ENCODE measurements around the gene PGAM2.

Gene PGAM2

DNA sequence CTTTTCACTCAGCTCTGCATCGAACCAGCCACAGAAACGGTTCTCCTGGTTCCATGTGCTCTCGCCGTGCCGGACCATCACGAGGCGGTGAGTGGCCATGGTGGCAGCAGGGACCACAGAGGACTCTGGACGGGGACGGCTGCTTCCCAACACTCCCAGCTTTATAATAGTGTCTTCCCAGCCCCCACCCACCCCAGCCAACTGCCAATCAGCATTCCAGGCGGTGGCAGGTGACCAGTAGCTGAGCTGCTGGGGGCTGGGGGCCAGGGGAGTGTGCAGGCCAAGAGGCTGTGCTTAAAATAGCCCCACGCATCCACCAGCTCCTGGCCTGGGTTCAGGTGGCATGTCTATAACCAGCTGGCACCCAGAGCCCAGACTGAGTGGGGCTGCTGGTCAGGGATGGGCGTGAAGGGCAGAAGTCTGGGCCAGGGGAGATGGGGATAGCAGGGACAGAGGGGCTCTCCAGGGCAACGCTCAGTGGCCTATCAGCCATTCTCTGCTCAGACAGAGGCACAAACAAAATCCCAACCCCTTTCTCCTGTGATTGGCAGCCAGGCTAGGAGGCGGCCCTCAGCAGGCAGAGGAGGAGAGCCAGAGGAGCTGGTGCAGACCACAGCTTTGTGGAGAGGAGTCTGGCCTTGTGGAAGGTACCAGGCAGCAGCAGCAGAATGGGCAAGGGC, at the start of gene PGAM2:
TSS of gene PGAM2 (minus strand) at position 137 of the 680 bp plus-strand sequence. CDS start at position 99, 38 bp downstream.
- peaks cover 20 to 55% of the 10 kb centered on the region in 2 donors for H3K36me3 Mint-ChIP-seq
- no peaks in the 10 kb centered on the region for H3K9me3 Mint-ChIP-seq
- peak; percentile 42 to 46 for ATAC-seq (replicated peaks)
- DNase-seq, result no peak
- H3K4me1 Mint-ChIP-seq, result peaks cover 43 to 95% of the 10 kb centered on the region in 2 donors
- peak within 1 kb of the TSS; percentile 51 to 54 for H3K4me3 Mint-ChIP-seq
- no peaks in the 10 kb centered on the region for H3K27me3 Mint-ChIP-seq
- peak within 1 kb of the TSS; percentile 95 for H3K27ac Mint-ChIP-seq

DNA sequence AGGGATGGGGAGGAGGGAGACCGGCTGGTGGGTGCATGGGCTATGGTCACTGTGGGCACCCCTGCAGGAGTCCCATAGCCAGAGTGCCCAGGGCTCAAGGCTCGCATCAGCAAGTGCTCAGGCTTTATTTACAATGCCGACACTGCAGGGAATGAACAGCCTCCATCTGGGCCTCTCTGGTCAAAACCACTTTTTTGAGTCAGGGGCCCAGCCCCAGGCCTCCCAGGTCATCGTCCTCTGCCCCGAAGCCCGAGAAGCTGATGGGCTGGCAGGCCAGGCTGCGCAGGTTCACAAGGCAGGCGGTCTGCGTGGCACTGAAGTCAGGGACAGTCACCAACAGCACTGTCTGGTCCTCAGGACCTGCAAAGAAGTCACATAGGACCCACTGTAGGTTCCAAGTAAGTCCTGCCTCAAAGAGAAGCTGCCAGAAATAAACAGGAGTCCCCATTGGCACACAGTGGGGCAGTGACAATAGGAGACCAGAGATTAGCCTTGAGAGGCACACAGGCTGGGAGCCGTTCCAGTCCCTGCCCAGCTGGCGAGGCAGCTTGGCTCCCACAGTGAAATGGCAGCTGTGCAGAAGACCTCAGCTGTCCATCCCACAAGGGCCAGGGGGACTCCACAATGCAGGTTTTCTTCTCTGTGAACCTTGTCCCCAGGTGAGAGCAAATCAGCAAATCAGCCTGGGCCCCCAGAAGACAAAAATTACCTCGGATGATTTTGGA, 49.4 kb upstream of the PGAM2 start:
- no peaks in the 10 kb centered on the region for H3K9me3 Mint-ChIP-seq
- H3K4me1 Mint-ChIP-seq, result peaks cover 8 to 39% of the 10 kb centered on the region in 2 donors
- ATAC-seq (replicated peaks), result no peak
- peaks cover 53 to 73% of the 10 kb centered on the region in 2 donors for H3K36me3 Mint-ChIP-seq
- no peak for DNase-seq
- no peak overlapping the region for H3K27ac Mint-ChIP-seq
- H3K27me3 Mint-ChIP-seq, result no peaks in the 10 kb centered on the region
- H3K4me3 Mint-ChIP-seq, result no peak overlapping the region

DNA sequence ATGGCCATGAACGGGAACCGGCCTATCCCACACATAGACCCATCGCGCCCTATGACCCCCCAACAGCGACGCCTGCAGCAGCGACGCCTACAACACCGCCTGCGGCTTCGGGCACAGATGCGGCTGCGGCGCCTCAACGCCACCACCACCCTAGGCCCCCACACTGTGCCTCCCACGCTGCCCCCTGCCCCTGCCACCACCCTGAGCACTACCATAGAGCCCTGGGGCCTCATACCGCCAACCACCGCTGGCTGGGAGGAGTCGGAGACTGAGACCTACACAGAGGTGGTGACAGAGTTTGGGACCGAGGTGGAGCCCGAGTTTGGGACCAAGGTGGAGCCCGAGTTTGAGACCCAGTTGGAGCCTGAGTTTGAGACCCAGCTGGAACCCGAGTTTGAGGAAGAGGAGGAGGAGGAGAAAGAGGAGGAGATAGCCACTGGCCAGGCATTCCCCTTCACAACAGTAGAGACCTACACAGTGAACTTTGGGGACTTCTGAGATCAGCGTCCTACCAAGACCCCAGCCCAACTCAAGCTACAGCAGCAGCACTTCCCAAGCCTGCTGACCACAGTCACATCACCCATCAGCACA, 48.5 kb upstream of the PGAM2 start:
- H3K4me3 Mint-ChIP-seq, result no peak overlapping the region
- peaks cover 48 to 65% of the 10 kb centered on the region in 2 donors for H3K36me3 Mint-ChIP-seq
- H3K27me3 Mint-ChIP-seq, result no peaks in the 10 kb centered on the region
- DNase-seq (no peak), ATAC-seq (replicated peaks) (no peak)
- peaks cover 3 to 31% of the 10 kb centered on the region in 2 donors for H3K4me1 Mint-ChIP-seq
- H3K9me3 Mint-ChIP-seq, result no peaks in the 10 kb centered on the region
- peak overlapping the region; percentile 56 for H3K27ac Mint-ChIP-seq

DNA sequence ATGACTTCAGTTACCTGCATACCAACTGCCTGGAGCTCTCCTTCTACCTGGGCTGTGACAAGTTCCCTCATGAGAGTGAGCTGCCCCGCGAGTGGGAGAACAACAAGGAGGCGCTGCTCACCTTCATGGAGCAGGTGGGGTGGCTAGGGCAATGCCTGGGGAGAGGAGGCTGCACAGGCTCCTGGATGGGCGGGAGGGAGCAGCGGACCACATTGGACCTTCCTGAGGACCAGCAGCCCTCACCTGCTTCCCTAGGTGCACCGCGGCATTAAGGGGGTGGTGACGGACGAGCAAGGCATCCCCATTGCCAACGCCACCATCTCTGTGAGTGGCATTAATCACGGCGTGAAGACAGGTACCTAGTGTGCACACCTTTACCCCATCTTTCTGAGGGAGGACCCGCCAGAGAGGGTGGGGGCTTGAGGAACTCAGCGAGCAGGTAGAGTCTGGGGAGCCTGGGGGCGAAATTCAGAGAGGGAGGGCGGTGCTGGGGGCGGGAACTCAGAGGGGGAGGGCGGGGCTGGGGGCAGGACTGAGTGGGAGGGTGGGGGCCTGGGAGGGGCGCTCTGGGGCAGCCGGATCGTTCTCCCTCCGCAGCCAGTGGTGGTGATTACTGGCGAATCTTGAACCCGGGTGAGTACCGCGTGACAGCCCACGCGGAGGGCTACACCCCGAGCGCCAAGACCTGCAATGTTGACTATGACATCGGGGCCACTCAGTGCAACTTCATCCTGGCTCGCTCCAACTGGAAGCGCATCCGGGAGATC, 47.8 kb upstream of the PGAM2 start:
- no peaks in the 10 kb centered on the region for H3K9me3 Mint-ChIP-seq
- H3K27ac Mint-ChIP-seq, result no peak overlapping the region
- DNase-seq, result no peak
- H3K36me3 Mint-ChIP-seq, result peaks cover 48 to 66% of the 10 kb centered on the region in 2 donors
- ATAC-seq (replicated peaks), result no peak
- no peaks in the 10 kb centered on the region for H3K27me3 Mint-ChIP-seq
- H3K4me3 Mint-ChIP-seq, result no peak overlapping the region
- peaks cover 6 to 25% of the 10 kb centered on the region in 2 donors for H3K4me1 Mint-ChIP-seq

DNA sequence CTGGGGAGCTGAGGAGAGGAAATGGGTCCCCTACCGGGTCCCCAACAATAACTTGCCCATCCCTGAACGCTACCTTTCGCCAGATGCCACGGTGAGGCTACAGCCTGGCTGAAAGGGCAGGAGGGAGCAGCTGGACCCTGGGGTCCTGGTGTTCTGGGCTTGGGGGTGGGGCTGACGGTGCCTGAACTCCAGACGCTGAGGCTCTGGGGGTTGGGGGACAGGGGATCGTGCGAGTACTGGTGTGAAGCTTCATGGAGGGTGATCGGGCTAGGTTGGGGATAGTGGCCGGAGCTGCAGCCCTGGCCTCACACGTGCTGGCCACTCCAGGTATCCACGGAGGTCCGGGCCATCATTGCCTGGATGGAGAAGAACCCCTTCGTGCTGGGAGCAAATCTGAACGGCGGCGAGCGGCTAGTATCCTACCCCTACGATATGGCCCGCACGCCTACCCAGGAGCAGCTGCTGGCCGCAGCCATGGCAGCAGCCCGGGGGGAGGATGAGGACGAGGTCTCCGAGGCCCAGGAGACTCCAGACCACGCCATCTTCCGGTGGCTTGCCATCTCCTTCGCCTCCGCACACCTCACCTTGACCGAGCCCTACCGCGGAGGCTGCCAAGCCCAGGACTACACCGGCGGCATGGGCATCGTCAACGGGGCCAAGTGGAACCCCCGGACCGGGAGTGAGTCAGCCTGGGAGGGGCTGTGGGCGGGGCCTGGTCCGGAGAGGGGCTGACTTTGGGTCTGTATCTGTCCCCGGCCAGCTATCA, 47.0 kb upstream of the PGAM2 start:
- Mint-ChIP-seq H3K9me3 (no peaks in the 10 kb centered on the region), H3K27me3 (no peaks in the 10 kb centered on the region), H3K36me3 (peaks cover 40 to 61% of the 10 kb centered on the region in 2 donors), H3K4me3 (peak overlapping the region in 1 of 2 donors; percentile 19), H3K4me1 (peaks cover 4 to 17% of the 10 kb centered on the region in 2 donors), H3K27ac (peak overlapping the region; percentile 44)
- DNase-seq (no peak), ATAC-seq (replicated peaks) (no peak)

DNA sequence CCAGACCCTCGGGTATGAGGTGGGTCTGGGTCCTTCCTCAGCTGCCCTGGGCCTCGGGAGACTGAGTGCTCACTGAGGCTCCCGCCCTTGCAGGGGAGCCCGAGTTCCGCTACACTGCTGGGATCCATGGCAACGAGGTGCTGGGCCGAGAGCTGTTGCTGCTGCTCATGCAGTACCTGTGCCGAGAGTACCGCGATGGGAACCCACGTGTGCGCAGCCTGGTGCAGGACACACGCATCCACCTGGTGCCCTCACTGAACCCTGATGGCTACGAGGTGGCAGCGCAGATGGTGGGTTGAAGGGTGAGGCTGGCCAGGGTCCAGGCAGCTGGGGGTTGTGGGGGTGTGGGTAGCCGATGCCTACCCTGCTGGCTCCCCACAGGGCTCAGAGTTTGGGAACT, 46.4 kb upstream of the PGAM2 start:
- Mint-ChIP-seq H3K9me3 (no peaks in the 10 kb centered on the region), H3K27me3 (no peaks in the 10 kb centered on the region), H3K4me1 (peaks cover 4 to 11% of the 10 kb centered on the region in 2 donors), H3K36me3 (peaks cover 35 to 54% of the 10 kb centered on the region in 2 donors), H3K4me3 (no peak overlapping the region), H3K27ac (peak overlapping the region; percentile 42)
- peak in 1 of 2 donors; percentile 16 for ATAC-seq (replicated peaks)
- no peak for DNase-seq

DNA sequence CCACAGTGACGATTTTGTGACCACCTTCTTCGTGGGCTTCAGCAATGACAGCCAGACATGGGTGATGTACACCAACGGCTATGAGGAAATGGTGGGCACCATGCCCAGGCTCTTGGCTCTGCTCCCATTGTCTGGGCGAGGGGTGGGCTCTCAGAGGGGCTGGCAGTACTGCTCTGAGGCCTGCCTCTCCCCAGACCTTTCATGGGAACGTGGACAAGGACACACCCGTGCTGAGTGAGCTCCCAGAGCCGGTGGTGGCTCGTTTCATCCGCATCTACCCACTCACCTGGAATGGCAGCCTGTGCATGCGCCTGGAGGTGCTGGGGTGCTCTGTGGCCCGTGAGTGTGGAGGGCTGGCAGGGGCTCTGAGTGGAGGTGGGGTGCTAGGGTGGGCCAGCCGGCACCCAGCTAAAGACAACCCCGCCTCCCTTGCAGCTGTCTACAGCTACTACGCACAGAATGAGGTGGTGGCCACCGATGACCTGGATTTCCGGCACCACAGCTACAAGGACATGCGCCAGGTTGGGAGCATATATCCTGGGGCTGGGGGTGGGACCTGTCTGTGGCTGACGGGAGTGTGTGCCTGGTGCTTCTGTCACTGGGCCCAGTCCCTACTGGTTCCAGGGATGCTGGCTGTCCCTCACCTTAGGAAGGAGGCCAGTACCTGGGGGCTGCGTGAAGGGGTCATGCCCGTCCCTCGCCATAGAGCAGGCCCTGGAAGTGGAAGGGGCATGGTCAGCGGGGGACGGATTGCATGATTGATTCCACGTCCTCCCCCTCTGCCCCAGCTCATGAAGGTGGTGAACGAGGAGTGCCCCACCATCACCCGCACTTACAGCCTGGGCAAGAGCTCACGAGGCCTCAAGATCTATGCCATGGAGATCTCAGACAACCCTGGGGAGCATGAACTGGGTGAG, 45.6 kb upstream of the PGAM2 start:
- Mint-ChIP-seq H3K36me3 (peaks cover 31 to 48% of the 10 kb centered on the region in 2 donors), H3K4me1 (peaks cover 8 to 10% of the 10 kb centered on the region in 2 donors), H3K27me3 (no peaks in the 10 kb centered on the region), H3K27ac (no peak overlapping the region), H3K9me3 (no peaks in the 10 kb centered on the region), H3K4me3 (no peak overlapping the region)
- no peak for DNase-seq
- ATAC-seq (replicated peaks), result no peak

DNA sequence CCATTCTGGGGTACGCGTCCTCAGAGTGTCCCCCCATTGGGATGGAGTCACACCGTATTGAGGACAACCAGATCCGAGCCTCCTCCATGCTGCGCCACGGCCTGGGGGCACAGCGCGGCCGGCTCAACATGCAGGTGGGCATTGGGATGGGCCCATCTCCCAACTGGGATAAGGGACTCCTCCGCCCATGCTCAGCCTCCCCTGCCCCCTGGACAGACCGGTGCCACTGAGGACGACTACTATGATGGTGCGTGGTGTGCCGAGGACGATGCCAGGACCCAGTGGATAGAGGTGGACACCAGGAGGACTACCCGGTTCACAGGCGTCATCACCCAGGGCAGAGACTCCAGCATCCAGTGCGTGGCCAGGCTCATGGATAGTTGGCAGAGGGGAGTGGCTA, 44.6 kb upstream of the PGAM2 start:
- Mint-ChIP-seq H3K4me3 (no peak overlapping the region), H3K9me3 (no peaks in the 10 kb centered on the region), H3K4me1 (peaks cover 16 to 20% of the 10 kb centered on the region in 2 donors), H3K27me3 (no peaks in the 10 kb centered on the region), H3K36me3 (peaks cover 30 to 41% of the 10 kb centered on the region in 2 donors), H3K27ac (no peak overlapping the region)
- ATAC-seq (replicated peaks) (no peak), DNase-seq (no peak)

DNA sequence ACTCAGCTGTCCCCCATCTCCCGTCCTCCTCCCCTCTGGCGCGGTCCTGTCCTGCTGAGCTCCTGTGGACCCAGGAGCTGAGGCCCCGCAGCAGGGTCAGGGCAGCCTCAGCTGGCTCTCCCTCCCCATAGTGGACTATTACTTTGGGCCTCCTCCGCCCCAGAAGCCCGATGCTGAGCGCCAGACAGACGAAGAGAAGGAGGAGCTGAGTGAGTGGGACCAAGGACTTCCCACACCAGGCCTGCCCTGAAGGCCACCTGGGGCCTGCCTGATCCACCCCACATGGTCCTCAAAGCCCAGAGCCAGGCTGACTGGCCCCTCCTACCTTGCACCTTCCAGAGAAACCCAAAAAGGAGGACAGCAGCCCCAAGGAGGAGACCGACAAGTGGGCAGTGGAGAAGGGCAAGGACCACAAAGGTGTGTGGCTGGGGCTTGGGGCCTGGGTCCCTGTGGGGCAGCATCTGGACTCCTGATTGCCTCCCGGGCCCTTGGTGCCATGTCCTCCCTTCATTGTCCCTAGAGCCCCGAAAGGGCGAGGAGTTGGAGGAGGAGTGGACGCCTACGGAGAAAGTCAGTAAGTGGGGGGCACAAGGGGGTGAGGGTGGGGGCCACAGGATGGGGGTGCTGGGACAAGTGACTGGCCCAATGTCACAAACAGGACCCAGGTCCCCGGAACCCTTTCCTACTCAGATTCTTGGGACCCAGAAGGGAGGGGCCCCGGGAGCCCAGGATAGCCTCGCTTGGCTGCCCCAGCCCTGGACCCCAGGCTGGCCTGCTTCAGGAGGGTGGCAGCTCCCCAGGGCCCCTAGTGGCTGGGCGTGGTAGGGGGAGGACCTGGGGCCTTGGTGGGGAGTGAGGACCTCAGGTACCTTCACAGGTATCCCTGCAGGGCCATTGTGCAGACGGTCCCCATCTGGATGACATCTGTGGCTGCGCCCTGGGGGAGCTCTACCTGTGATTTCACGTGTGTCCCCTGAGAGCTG, 43.7 kb upstream of the PGAM2 start:
- H3K9me3 Mint-ChIP-seq, result no peaks in the 10 kb centered on the region
- no peak overlapping the region for H3K27ac Mint-ChIP-seq
- peaks cover 26 to 32% of the 10 kb centered on the region in 2 donors for H3K36me3 Mint-ChIP-seq
- ATAC-seq (replicated peaks) (peak in 1 of 2 donors; percentile 21), DNase-seq (no peak)
- no peak overlapping the region for H3K4me3 Mint-ChIP-seq
- peaks cover 16 to 20% of the 10 kb centered on the region in 2 donors for H3K4me1 Mint-ChIP-seq
- H3K27me3 Mint-ChIP-seq, result no peaks in the 10 kb centered on the region

DNA sequence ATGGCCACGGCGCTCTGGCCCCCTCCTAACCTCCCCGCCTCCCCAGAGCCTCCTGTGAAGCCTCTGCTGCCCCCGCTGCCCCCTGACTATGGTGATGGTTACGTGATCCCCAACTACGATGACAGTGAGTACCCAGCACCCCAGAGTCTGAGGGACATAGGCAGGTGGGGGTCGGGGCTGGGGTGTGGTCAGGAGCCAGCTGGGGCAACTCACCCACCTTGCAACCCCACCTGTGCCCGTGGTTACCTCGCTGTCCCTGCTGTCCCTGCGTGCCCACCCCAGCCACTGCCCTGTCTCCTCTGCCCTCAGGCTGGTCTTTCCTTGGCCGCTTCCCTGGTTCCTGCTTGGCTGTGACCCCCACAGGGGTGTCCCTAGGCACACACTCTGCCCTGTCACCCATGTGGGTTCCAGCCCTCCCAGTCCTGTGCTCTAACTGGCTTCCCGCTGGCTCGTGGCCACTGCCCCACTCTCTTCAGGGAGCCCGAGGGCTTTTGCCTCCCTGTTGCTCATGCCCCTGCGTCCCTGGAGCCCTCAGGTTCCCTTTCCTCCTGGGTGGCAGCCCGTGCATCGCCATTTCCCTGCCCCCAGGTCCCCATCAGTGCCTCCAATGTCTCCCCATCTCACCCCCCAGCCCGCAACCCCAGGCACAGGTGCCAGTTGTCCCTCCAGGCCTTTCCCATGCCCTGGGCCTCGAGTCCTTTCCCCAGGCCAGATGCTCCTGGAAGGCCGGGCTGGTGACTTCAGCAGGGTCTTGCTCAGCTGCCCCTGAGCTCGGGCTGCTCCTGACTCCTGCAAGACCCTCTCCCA, 42.8 kb upstream of the PGAM2 start:
- peaks cover 18 to 24% of the 10 kb centered on the region in 2 donors for H3K36me3 Mint-ChIP-seq
- DNase-seq (no peak), ATAC-seq (replicated peaks) (no peak)
- H3K4me1 Mint-ChIP-seq, result peaks cover 22 to 23% of the 10 kb centered on the region in 2 donors
- peak overlapping the region; percentile 56 for H3K27ac Mint-ChIP-seq
- H3K27me3 Mint-ChIP-seq, result no peaks in the 10 kb centered on the region
- H3K9me3 Mint-ChIP-seq, result no peaks in the 10 kb centered on the region
- H3K4me3 Mint-ChIP-seq, result no peak overlapping the region

DNA sequence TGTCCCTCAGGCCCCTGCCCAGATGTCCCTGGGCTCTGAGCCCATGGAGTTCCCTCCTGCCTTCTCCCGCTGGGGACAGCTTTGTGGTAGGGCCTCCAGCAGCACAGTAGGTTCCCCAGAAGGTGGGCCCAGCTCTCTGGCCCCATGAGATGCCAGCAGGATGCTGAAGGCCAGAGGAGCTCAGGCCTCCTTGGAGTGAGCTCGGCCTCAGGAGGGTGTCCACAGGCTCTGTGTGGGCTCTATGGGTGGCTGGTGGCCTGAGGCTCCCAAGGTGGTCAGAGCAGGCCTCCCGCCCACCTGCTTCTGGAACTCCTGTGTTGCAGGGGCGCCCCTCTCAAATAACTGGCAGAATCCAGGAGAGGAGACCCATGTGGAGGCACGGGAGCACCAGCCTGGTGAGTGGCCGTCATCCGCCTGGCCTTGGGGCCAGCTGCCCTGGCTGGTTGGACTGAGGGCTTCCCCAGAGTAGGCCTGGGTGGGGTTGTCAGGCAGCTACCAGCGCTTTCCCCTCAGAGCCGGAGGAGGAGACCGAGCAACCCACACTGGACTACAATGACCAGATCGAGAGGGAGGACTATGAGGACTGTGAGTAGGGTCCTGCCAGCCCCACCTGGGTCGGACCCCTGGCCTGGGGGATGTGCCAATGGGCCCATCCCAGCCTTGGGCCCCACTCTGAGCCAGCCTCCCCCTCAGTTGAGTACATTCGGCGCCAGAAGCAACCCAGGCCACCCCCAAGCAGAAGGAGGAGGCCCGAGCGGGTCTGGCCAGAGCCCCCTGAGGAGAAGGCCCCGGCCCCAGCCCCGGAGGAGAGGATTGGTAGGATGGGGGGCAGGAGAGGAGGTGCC, 42.0 kb upstream of the PGAM2 start:
- DNase-seq, result no peak
- Mint-ChIP-seq H3K27ac (no peak overlapping the region), H3K36me3 (peaks cover 10 to 16% of the 10 kb centered on the region in 2 donors), H3K27me3 (no peaks in the 10 kb centered on the region), H3K4me1 (peaks cover 25 to 31% of the 10 kb centered on the region in 2 donors), H3K4me3 (no peak overlapping the region), H3K9me3 (no peaks in the 10 kb centered on the region)
- no peak for ATAC-seq (replicated peaks)

Measured in stimulated activated naive B cell treated with anti-CD40 and anti-IgM and Interleukin-4, amounts not matched to agents 10 μg/mL and 1 μg/mL and 100 μg/mL, for 72 hours (primary cell).